ENCODE measurements around the gene CXCR2. TPM values are rescaled to one million over a fixed set of nuclear protein-coding genes. Genes with fewer than 3 reads are reported as not detected.
"Not testable (repeated sequence)": the region's sequence is repeated elsewhere in the genome, so short reads cannot be mapped to it uniquely, and the experiment has no call there.

Gene CXCR2
- total RNA-seq, 2 experiments from 2014 or later, result 0.31 to 1.2 TPM

GRCh38 chr2:218152777-218153176 is 26.9 kb downstream of the CXCR2 start:
- H3K9me3 Mint-ChIP-seq, result no peaks in the 10 kb centered on the region
- H3K27me3 Mint-ChIP-seq, result no peaks in the 10 kb centered on the region
- H3K4me3 Mint-ChIP-seq, result no peak overlapping the region
- H3K36me3 Mint-ChIP-seq, result no peaks in the 10 kb centered on the region
- DNase-seq, result no peak
- no peak overlapping the region for H3K27ac Mint-ChIP-seq
- H3K4me1 Mint-ChIP-seq, result no peaks in the 10 kb centered on the region

GRCh38 chr2:218155953-218156479 is 30.2 kb downstream of the CXCR2 start:
- no peaks in the 10 kb centered on the region for H3K4me1 Mint-ChIP-seq
- H3K27ac Mint-ChIP-seq, result no peak overlapping the region
- no peaks in the 10 kb centered on the region for H3K27me3 Mint-ChIP-seq
- H3K9me3 Mint-ChIP-seq, result no peaks in the 10 kb centered on the region
- H3K4me3 Mint-ChIP-seq, result no peak overlapping the region
- no peak for DNase-seq
- H3K36me3 Mint-ChIP-seq, result no peaks in the 10 kb centered on the region

GRCh38 chr2:218161644-218162043 is 35.8 kb downstream of the CXCR2 start:
- H3K36me3 Mint-ChIP-seq, result no peaks in the 10 kb centered on the region
- H3K27ac Mint-ChIP-seq, result no peak overlapping the region
- no peaks in the 10 kb centered on the region for H3K27me3 Mint-ChIP-seq

GRCh38 chr2:218162814-218163213 is 37.0 kb downstream of the CXCR2 start:
- Mint-ChIP-seq H3K4me1 (peaks cover 12% of the 10 kb centered on the region), H3K27ac (no peak overlapping the region), H3K9me3 (no peaks in the 10 kb centered on the region), H3K4me3 (no peak overlapping the region), H3K27me3 (no peaks in the 10 kb centered on the region), H3K36me3 (no peaks in the 10 kb centered on the region)
- no peak for DNase-seq

More at GRCh38 chr2:218161644-218162043, 35.8 kb downstream of the CXCR2 start:
- no peak for DNase-seq
- no peak overlapping the region for H3K4me3 Mint-ChIP-seq
- H3K9me3 Mint-ChIP-seq, result no peaks in the 10 kb centered on the region
- H3K4me1 Mint-ChIP-seq, result peaks cover 2% of the 10 kb centered on the region

- Mint-ChIP-seq H3K4me3 (no peak within 1 kb of the TSS), H3K4me1 (peaks cover 14% of the 10 kb centered on the region), H3K9me3 (no peaks in the 10 kb centered on the region), H3K27ac (no peak within 1 kb of the TSS), H3K27me3 (peaks cover 3% of the 10 kb centered on the region), H3K36me3 (no peaks in the 10 kb centered on the region)
- DNase-seq, result peak; percentile 8
Measured at GRCh38 chr2:218166791-218167190, 41.0 kb downstream of the CXCR2 start, which contains the start of gene CXCR1. CXCR1 (minus strand) TSS chr2:218166962; CDS start chr2:218165211, 1,751 bp downstream.

- no peak overlapping the region for H3K4me3 Mint-ChIP-seq
- peaks cover 14% of the 10 kb centered on the region for H3K4me1 Mint-ChIP-seq
- no peaks in the 10 kb centered on the region for H3K36me3 Mint-ChIP-seq
- peaks cover 3% of the 10 kb centered on the region for H3K27me3 Mint-ChIP-seq
- DNase-seq, result no peak
- H3K27ac Mint-ChIP-seq, result no peak overlapping the region
- no peaks in the 10 kb centered on the region for H3K9me3 Mint-ChIP-seq
Measured at GRCh38 chr2:218168016-218168415, 42.2 kb downstream of the CXCR2 start.

GRCh38 chr2:218168635-218169462 is 43.0 kb downstream of the CXCR2 start:
- no peaks in the 10 kb centered on the region for H3K36me3 Mint-ChIP-seq
- H3K4me3 Mint-ChIP-seq, result no peak overlapping the region
- no peak overlapping the region for H3K27ac Mint-ChIP-seq
- H3K4me1 Mint-ChIP-seq, result peaks cover 14% of the 10 kb centered on the region
- H3K27me3 Mint-ChIP-seq, result peaks cover 3% of the 10 kb centered on the region
- DNase-seq, result peak; percentile 65
- H3K9me3 Mint-ChIP-seq, result no peaks in the 10 kb centered on the region

GRCh38 chr2:218169757-218170546 is 44.1 kb downstream of the CXCR2 start:
- no peaks in the 10 kb centered on the region for H3K9me3 Mint-ChIP-seq
- no peak overlapping the region for H3K27ac Mint-ChIP-seq
- H3K4me3 Mint-ChIP-seq, result no peak overlapping the region
- H3K36me3 Mint-ChIP-seq, result no peaks in the 10 kb centered on the region
- peaks cover 3% of the 10 kb centered on the region for H3K27me3 Mint-ChIP-seq
- no peak for DNase-seq
- H3K4me1 Mint-ChIP-seq, result peaks cover 14% of the 10 kb centered on the region

- H3K4me3 Mint-ChIP-seq, H3K9me3 Mint-ChIP-seq, DNase-seq, H3K36me3 Mint-ChIP-seq, H3K27me3 Mint-ChIP-seq, H3K27ac Mint-ChIP-seq: not testable (repeated sequence)
- peaks cover 11% of the 10 kb centered on the region for H3K4me1 Mint-ChIP-seq
Measured at GRCh38 chr2:218171744-218172143, 45.9 kb downstream of the CXCR2 start.

- no peaks in the 10 kb centered on the region for H3K9me3 Mint-ChIP-seq
- DNase-seq, result no peak
- H3K4me3 Mint-ChIP-seq, result no peak overlapping the region
- H3K36me3 Mint-ChIP-seq, result no peaks in the 10 kb centered on the region
- H3K27me3 Mint-ChIP-seq, result peaks cover 3% of the 10 kb centered on the region
- H3K27ac Mint-ChIP-seq, result no peak overlapping the region
- H3K4me1 Mint-ChIP-seq, result peaks cover 2% of the 10 kb centered on the region
Measured at GRCh38 chr2:218172845-218173244, 47.0 kb downstream of the CXCR2 start.

- Mint-ChIP-seq H3K36me3 (no peaks in the 10 kb centered on the region), H3K9me3 (no peaks in the 10 kb centered on the region), H3K27me3 (no peaks in the 10 kb centered on the region), H3K27ac (no peak overlapping the region), H3K4me3 (no peak overlapping the region), H3K4me1 (no peaks in the 10 kb centered on the region)
- no peak for DNase-seq
Measured at GRCh38 chr2:218179782-218180181, 54.0 kb downstream of the CXCR2 start.

GRCh38 chr2:218180467-218181114 is 54.8 kb downstream of the CXCR2 start:
- H3K27me3 Mint-ChIP-seq, result no peaks in the 10 kb centered on the region
- no peaks in the 10 kb centered on the region for H3K4me1 Mint-ChIP-seq
- H3K4me3 Mint-ChIP-seq, result no peak overlapping the region
- no peaks in the 10 kb centered on the region for H3K9me3 Mint-ChIP-seq
- H3K27ac Mint-ChIP-seq, result no peak overlapping the region
- DNase-seq, result no peak
- H3K36me3 Mint-ChIP-seq, result no peaks in the 10 kb centered on the region

- no peaks in the 10 kb centered on the region for H3K36me3 Mint-ChIP-seq
- no peak overlapping the region for H3K4me3 Mint-ChIP-seq
- no peak overlapping the region for H3K27ac Mint-ChIP-seq
- peaks cover 8% of the 10 kb centered on the region for H3K4me1 Mint-ChIP-seq
- no peak for DNase-seq
- H3K9me3 Mint-ChIP-seq, result no peaks in the 10 kb centered on the region
- no peaks in the 10 kb centered on the region for H3K27me3 Mint-ChIP-seq
Measured at GRCh38 chr2:218184331-218184730, 58.5 kb downstream of the CXCR2 start.

GRCh38 chr2:218186355-218186766 is 60.5 kb downstream of the CXCR2 start:
- Mint-ChIP-seq H3K9me3 (no peaks in the 10 kb centered on the region), H3K4me3 (no peak overlapping the region), H3K4me1 (peaks cover 8% of the 10 kb centered on the region), H3K36me3 (no peaks in the 10 kb centered on the region), H3K27me3 (no peaks in the 10 kb centered on the region), H3K27ac (no peak overlapping the region)
- DNase-seq, result peak; percentile 62
